AG04450 (cell line): ENCODE results near the gene TMEM258. TPM values are rescaled to one million over a fixed set of nuclear protein-coding genes. Genes with fewer than 3 reads are reported as not detected.

Experiments
- CTCF ChIA-PET: fragments of 300-600, 350-600 bp; formaldehyde crosslinking; extraction: SDS; loops from one replicate; lab custom pipeline; 2022; ENCODE audit warnings: antibody characterized with exemption, inconsistent platforms; lab: Charles Lee
- POLR2A ChIA-PET: fragments of 350-600 bp; formaldehyde crosslinking; extraction: SDS; loops from one replicate; lab custom pipeline; 2021; ENCODE audit warnings: antibody characterized with exemption, inconsistent platforms; lab: Yijun Ruan, JAX
- DNase-seq: peaks from one replicate; pipeline ENCODE4 v3.0.0-alpha.2; 2011; ENCODE audit warnings: low read depth, low spot score
- H3K27ac ChIP-seq: one replicate; pipeline ENCODE4 v1.5.1; 2012; ENCODE audit warnings: low read depth, low read length, control low read depth
- H3K27me3 ChIP-seq: one replicate; pipeline ENCODE4 v1.6.0; 2012; ENCODE audit warnings: low read length; ENCODE audit not compliant: control insufficient read depth, insufficient read depth
- H3K4me3 ChIP-seq: 2 replicates; pipeline ENCODE4 v1.5.1; 2011; ENCODE audit warnings: mild to moderate bottlenecking, low read depth, low read length, control low read depth
- H3K9me3 ChIP-seq: 2 replicates; pipeline ENCODE4 v1.5.1; 2012; ENCODE audit warnings: low read length; ENCODE audit not compliant: control insufficient read depth, insufficient read depth
- CTCF ChIP-seq: IDR thresholded peaks from 2 replicates; pipeline ENCODE4 v1.5.1; 2011; ENCODE audit warnings: low read depth, low read length, control low read depth, inconsistent platforms
- polyA plus RNA-seq: library from polyadenylated mRNA; depleted of rRNA; stranded (reverse); fragments of >200 nt; gene quantifications from 2 replicates; pipeline ENCODE4 v1.2.3, GENCODE V29; 2011

TMEM258 gene
- polyA plus RNA-seq, 1 experiment, result 300 TPM

- Histone ChIP-seq H3K9me3 (no peaks in the 10 kb centered on the region), H3K4me3 (no peak overlapping the region), H3K27ac (no peak overlapping the region), H3K27me3 (no peaks in the 10 kb centered on the region)
- TF ChIP-seq CTCF, result no peak
- POLR2A ChIA-PET, result no interaction called here
- CTCF ChIA-PET, result interaction anchor here (0.6 to 1.4 kb wide), 4 partner anchors 12 to 46 kb away, joined by 3 to 9 read pairs (median 6); no protein-coding TSS in a partner anchor
- DNase-seq, result no peak
Observed at GRCh38 chr11:61779666-61780525, 12.5 kb downstream of the TMEM258 start.

GRCh38 chr11:61778920-61779650 is 13.3 kb downstream of the TMEM258 start:
- no peak for DNase-seq
- no peaks in the 10 kb centered on the region for H3K27me3 ChIP-seq
- POLR2A ChIA-PET, result no interaction called here
- CTCF ChIA-PET, result interaction anchor here (1.4 kb wide), 1 partner anchor 46 kb away, joined by 5 read pairs; no protein-coding TSS in a partner anchor
- H3K27ac ChIP-seq, result no peak overlapping the region
- no peaks in the 10 kb centered on the region for H3K9me3 ChIP-seq
- no peak overlapping the region for H3K4me3 ChIP-seq
- no peak for TF ChIP-seq CTCF

GRCh38 chr11:61778357-61778886 is 14.0 kb downstream of the TMEM258 start:
- H3K9me3 ChIP-seq, result no peaks in the 10 kb centered on the region
- no peak for DNase-seq
- POLR2A ChIA-PET, result no interaction called here
- H3K27ac ChIP-seq, result no peak overlapping the region
- H3K27me3 ChIP-seq, result no peaks in the 10 kb centered on the region
- TF ChIP-seq CTCF, result no peak
- CTCF ChIA-PET, result interaction anchor here (1.4 kb wide), 1 partner anchor 45 kb away, joined by 5 read pairs; no protein-coding TSS in a partner anchor
- H3K4me3 ChIP-seq, result no peak overlapping the region

- CTCF ChIA-PET, result interaction anchor here (1.1 to 3.5 kb wide), 4 partner anchors 11 to 30 kb away, joined by 3 to 15 read pairs (median 4); no protein-coding TSS in a partner anchor
- Histone ChIP-seq H3K4me3 (no peak overlapping the region), H3K27me3 (no peaks in the 10 kb centered on the region), H3K9me3 (no peaks in the 10 kb centered on the region), H3K27ac (no peak overlapping the region)
- POLR2A ChIA-PET, result no interaction called here
- no peak for DNase-seq
- TF ChIP-seq CTCF, result no peak
Observed at GRCh38 chr11:61777234-61778090, 14.9 kb downstream of the TMEM258 start.
